AG08396 (cell line): Measurements from ENCODE around the gene GMNN.

Source experiments
- DNase-seq: peaks from one replicate; pipeline ENCODE4 v3.0.0; 2012; ENCODE audit warnings: low spot score, mixed read lengths

The GMNN gene

GRCh38 chr6:24807584-24807983 lies 32.8 kb downstream of the GMNN start:
- no peak for DNase-seq

GRCh38 chr6:24809728-24810127 lies 35.0 kb downstream of the GMNN start:
- no peak for DNase-seq

GRCh38 chr6:24818346-24818745 lies 43.6 kb downstream of the GMNN start:
- no peak for DNase-seq

- DNase-seq: no peak
Measured at GRCh38 chr6:24821860-24822444, 47.2 kb downstream of the GMNN start.

GRCh38 chr6:24822696-24823095 lies 48.0 kb downstream of the GMNN start:
- no peak for DNase-seq

- no peak for DNase-seq
Measured at GRCh38 chr6:24823185-24823584, 48.4 kb downstream of the GMNN start.

- no peak for DNase-seq
Measured at GRCh38 chr6:24824142-24824938, 49.6 kb downstream of the GMNN start.

- DNase-seq: no peak
Measured at GRCh38 chr6:24825130-24825630, 50.4 kb downstream of the GMNN start.

GRCh38 chr6:24827162-24827561 lies 52.4 kb downstream of the GMNN start:
- DNase-seq: no peak

- no peak for DNase-seq
Measured at GRCh38 chr6:24827970-24828369, 53.2 kb downstream of the GMNN start.

- DNase-seq: no peak
Measured at GRCh38 chr6:24829657-24830056, 54.9 kb downstream of the GMNN start.

GRCh38 chr6:24831771-24832716 lies 57.3 kb downstream of the GMNN start:
- DNase-seq: no peak

GRCh38 chr6:24832794-24833193 lies 58.1 kb downstream of the GMNN start:
- DNase-seq: no peak

- DNase-seq: no peak
Measured at GRCh38 chr6:24833711-24834386, 59.1 kb downstream of the GMNN start.
